ENCODE results near the gene ACER2.

Gene ACER2

DNA sequence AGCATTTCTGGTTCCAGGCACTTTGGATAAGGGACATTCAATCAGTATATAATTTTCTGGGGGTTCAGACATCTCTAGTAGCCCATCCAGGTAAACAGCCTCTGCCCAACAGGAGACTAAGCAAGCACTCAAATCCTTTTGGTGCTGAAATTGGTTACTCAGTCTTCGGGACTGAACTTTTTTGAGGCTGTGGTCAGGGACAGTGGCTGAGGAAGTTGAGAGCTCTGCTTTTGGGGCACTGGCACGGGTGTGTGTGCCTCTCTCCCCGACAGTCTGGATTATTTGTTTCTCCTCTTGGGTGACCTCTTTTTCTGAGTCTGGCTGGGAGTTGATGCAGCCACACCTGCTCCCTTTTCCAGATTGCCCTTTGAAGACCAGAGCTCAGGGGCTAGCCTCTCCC, 47.6 kb downstream of the ACER2 start:
- DNase-seq (no peak), ATAC-seq (no peak)

- ATAC-seq = peak; percentile 80
- peak; percentile 50 for DNase-seq
Measured at GRCh38 chr9:19456996-19457692, 48.3 kb downstream of the ACER2 start.

DNA sequence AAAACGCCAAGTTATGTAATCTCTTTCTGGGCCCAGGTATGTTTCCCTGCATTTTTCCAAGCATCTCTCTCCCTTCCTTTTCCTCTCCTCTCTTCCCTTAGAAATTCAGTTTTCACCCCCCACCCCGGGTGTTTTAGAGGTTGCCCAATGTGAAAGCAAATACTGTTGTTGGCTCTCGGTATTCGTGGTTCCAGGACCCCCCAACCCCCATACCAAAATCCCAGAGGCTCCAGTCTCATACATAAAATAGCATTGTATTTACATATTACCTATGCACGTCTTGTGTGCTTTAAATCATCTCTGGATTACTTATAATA, 48.8 kb downstream of the ACER2 start:
- no peak for ATAC-seq

DNA sequence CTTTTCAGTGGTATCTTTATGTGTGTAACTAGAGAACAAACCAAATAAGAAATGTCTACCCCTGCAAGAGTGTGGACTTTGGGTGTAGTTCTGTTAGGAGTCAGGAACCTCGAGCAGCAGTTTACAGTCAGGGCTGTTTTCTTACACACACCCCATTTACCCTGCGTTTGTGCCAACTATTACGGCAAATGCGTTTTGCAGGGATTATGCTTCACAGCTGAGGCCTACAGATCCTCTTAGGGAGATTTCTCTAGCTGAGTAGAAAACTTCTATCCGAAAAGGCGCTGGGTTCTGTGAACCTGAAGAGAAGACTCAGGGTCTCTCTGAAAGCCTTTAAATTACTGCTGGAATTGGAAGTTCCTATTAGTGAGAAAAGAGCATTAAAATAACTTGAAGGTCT, 51.4 kb downstream of the ACER2 start:
- DNase-seq (no peak), ATAC-seq (no peak)

More for the DNA sequence above, 48.8 kb downstream of the ACER2 start:
- no peak for DNase-seq

DNA sequence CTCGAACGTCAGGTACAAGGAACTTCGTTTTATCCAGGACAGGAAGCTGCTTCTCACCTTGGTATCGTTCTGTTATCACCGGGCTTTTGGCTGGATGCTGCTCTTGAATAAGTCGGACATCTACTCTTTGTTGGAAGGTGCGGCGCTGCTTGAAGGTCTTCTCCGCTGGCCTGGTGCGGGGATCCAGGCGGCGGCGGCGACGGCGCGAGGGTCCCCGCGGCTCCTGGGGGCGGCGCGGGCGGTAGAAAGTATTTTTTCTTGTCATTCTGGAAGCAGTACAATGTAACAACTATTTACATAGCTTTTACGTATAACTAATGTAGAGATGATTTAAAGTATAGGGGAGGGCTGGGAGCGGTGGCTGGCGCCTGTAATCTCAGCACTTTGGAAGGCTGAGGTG, 52.3 kb downstream of the ACER2 start:
- no peak for ATAC-seq

GRCh38 chr9:19464061-19464763, 55.4 kb downstream of the ACER2 start:
- DNase-seq (no peak), ATAC-seq (no peak)

More for the DNA sequence above, 52.3 kb downstream of the ACER2 start:
- DNase-seq = no peak

GRCh38 chr9:19464764-19465585, 56.2 kb downstream of the ACER2 start:
- peak; percentile 88 for ATAC-seq
- peak; percentile 77 for DNase-seq

GRCh38 chr9:19465586-19466279, 56.9 kb downstream of the ACER2 start:
- no peak for DNase-seq
- ATAC-seq = no peak

DNA sequence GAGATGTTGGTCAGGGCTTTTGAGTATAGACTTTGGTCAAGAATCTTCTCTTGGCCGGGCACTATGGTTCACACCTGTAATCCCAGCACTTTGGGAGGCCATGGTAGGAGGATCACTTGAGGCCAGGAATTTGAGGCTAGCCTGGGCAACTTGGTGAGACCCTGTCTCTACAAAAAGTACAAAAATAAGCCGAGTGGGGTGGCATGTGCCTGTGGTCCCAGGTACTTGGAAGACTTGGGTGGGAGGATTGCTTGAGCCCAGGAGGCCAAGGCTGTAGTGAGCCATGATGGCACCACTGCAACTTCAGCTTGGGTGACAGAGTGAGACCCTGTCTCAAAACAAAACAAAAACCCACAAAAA, 57.5 kb downstream of the ACER2 start:
- ATAC-seq (no peak), DNase-seq (no peak)

DNA sequence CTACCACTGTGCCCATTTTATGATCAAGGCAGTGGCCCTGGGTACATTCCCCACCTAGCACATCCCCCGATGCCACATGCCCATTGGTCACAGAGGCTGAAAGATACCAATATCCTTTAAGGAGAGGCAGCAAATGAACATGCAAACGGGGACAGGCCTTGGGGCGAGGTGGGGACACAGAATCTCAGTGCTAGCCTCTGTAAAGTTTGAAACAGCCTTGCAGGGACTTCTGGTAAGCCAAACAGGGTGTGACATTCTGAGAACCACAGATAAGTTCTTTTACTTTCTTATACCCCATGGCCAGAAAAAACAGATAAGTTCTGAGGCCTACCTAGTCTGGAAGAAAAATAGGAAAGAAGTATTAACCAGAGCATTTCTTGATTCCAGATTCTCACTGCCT, 60.5 kb downstream of the ACER2 start:
- DNase-seq (no peak), ATAC-seq (no peak)

DNA sequence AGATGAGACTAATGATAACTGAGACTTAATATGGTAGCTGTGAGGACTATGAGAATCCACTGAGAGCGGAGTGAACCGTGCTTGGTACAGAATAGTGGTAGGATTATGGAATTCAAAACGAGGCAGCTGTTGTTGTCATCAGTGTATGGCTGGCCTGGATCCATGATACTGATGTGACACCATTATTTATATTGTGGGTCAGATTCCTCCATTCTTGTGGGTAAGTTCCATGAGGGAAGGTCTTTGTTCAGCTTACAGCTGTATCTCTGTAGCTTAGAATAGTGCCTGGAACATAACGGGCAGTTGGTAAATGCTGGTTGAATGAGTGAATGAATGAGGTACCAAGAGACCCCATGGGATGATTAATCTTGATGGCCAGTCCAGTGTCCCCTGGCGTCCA, 61.8 kb downstream of the ACER2 start:
- ATAC-seq (no peak), DNase-seq (no peak)

DNA sequence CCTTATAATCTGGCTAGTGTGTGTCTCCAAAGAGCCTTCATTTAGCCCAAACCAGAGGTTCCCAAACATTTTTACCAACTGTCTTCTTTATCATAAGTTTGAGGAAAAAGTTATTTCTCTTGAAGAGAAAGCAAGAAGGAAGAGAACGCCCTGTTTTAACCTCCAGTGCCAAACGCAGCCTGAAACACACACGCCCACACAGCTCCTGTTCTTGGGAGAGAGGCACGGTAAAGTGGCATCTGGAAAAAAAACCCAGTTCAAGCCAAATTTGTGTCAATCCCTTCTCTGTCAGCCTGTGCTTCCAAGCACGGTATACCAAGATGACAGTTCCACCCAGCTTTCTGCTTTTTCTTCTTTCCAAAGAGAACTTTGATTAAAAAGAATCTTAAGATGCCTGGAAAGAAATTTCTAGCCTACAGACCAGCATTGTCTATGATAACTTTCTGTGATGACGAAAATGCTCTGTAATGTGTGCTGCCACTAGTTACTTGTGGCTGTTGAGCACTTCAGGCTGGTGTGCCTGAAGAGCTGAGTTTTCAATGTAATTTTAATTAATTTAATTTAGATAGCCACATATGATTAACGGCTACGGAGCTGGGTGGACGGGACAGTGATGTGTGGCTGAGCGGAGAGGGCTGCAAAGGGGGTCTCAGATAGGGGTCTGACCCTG, 62.3 kb downstream of the ACER2 start:
- no peak for DNase-seq
- no peak for ATAC-seq

DNA sequence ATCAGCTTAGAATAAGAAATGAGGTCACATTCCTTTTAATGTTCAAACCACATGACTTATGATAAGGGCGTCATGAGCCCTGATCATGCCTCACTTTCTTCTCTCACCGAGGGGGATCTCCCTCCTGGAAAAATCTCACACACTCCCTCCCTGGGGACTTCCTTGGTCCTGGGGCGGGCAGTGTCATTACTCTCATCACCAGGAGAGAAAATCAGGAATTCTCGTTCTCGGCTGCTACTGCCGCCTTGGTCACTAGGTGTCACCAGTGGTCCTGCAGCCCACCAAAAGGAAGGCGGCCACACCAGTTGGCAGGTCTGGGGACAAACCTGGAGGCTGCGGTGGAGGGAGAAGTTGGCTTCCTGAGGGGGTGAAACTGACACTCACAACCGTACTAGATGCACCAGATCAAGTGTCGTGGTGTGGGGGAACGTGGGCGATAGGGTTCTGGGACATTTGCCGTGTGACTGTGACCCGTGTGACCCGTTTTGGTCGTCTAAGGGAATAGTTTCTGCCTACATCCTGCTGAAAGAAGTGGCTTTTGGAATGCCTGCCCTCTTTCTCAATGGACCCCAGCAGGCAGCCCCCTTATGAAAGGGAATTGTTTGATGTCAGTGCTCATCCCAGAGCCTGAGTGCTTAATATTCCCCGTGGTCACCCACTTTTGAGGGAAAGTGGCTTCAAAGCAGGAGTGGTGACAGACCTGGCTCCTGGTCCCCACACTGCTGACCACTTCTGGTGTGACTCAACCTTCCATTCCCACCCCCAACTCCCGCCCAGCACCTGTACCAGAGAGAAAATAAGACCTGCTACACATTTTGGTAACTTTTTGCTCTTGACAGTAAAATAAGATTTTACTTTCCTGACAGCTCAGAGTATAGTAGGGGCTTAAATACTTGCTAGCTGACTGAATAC, 63.2 kb downstream of the ACER2 start:
- ATAC-seq (peak; percentile 87), DNase-seq (peak; percentile 69)

DNA sequence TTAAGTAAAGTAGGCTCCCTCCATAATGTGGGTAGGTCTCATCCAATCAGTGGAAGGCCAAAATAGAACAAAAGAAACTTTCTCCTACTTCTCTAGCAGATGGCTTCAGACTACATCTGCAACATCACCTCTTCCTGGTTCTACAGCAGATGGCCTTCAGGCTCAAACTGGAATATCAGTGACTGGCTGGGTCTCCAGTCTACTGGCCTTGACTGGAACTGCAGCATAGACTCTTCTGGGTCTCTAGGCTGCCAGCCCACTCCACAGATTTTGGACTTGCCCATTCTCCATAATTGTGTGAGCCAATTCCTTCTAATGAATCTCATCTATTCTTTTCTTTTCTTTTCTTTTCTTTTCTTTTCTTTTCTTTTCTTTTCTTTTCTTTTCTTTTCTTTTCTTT, 64.8 kb downstream of the ACER2 start:
- DNase-seq = no peak
- no peak for ATAC-seq

DNA sequence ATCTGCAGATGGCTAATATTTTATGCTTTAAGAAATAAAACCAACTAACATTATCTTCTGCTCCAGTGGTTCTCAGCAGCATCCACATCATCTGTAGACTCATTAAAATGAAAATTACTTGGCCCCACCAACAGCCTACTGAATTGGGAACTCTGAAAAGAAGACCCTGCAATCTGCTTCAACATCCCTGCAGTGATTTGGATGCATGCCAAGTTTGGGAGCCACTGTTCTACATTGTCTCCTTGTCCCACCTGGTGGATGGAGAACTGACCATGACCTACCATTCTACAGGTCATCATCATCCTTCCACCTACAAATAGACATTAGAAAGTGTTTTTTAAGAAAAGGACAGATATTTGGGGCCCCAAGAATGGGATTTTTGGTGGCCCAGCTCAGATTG, 71.1 kb downstream of the ACER2 start:
- DNase-seq (no peak), ATAC-seq (no peak)

DNA sequence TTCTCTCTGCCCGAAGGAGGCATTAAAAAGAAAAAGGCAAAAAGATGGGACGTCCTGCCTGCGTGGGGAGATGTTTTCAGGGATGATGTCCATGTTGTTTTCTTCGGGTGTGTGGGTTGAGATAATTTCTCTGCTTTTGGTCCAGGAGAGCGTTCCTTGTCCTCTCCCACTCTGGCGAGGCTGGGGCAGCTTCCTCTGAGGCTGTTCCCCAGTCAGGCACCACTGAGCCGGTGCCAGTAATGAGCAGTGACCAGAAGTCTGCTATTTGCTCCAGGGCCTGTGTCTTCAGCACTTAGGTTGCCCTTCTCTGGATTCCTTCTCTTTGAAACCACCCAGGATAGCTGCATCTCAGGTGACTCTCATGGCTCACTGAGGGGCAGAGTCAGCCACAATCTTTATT, 71.5 kb downstream of the ACER2 start:
- ATAC-seq = no peak
- no peak for DNase-seq

GRCh38 chr9:19481121-19481870, 72.5 kb downstream of the ACER2 start:
- DNase-seq (no peak), ATAC-seq (no peak)

DNA sequence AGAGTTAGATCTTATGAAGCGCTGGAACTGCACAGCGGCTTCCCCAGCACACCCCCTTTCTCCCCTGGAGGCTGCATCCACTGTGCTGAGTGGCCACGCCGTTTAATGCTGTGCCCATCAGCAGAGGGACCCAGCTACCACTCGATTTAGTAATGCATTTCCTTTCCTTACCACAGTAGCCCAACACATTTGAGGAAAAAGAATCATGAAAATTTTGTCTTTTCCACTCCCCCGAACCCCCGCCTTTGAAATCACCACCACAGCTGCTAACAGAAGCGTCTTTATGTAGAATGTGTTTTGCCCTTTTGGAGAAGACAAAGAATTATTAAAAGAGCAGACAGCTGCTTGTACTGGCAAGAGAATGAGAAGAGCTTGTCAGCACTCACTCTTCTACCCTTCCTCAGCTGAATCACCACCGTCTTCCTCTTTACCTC, 73.2 kb downstream of the ACER2 start:
- ATAC-seq (no peak), DNase-seq (no peak)

DNA sequence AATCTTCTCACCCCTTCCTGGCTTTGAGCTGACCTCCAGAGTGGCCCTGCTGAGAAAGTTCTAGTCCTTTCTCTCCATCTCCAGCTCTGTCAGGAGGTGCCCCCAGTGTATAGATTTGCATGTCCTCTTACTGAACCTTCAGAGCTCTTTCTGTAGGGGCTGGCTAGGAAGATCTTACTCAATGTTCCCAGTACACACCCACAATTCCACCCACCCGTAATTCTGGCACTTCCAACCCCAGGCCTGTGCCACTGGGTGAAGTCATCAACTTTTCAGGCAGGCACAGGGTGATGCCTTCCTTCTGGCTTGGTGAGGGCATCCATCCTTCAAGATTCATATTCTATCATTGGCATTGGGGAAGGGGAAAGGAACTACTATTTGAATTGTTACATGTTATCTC, 75.9 kb downstream of the ACER2 start:
- peak; percentile 25 for ATAC-seq
- no peak for DNase-seq

- DNase-seq (no peak), ATAC-seq (no peak)
Measured at GRCh38 chr9:19485193-19485592, 76.4 kb downstream of the ACER2 start.

Data from stimulated activated naive CD8-positive, alpha-beta T cell treated with anti-CD3 and anti-CD28 coated beads, Interleukin-15, Interleukin-2, amounts not matched to agents 100 U/mL and 50 U/mL, for 24 hours (primary cell).